ENCODE measurements around the gene CDH24. TPM values are rescaled to one million over a fixed set of nuclear protein-coding genes. Genes with fewer than 3 reads are reported as not detected.

CDH24 gene
- total RNA-seq, 1 experiment from 2014 or later: 9.0 TPM

GRCh38 chr14:23091294-23092225 is 34.2 kb upstream of the CDH24 start:
- intact Hi-C loops (cut with micrococcal nuclease; ENCODE audit: unreplicated experiment): no loop called here
- no TSS peak for BruUV-seq (replicated peaks)
- in situ Hi-C loops (cut with HindIII; ENCODE audit: low pct_unique_long_range_greater_than_20kb, low sequenced_read_pairs): no loop called here
- H3K9me3 ChIP-seq (ENCODE audit: control insufficient read depth, insufficient read depth, low read depth, low read length): no peaks in the 10 kb centered on the region
- ChIA-PET CTCF (interaction anchor here (1.1 kb wide), 1 partner anchor 23 kb away, joined by 4 read pairs; no protein-coding TSS in a partner anchor), POLR2A (no interaction called here)
- peaks cover 50% of the 10 kb centered on the region for H3K36me3 ChIP-seq (ENCODE audit: control insufficient read depth, insufficient read depth, low read length)
- no peak overlapping the region for H3K4me3 ChIP-seq (ENCODE audit: low read depth in 2 of 2, low read length in 2 of 2)
- H3K27me3 ChIP-seq (ENCODE audit: control insufficient read depth, insufficient read depth, low read length): no peaks in the 10 kb centered on the region
- H3K4me1 ChIP-seq (ENCODE audit: control insufficient read depth, insufficient read depth, low read length): peaks cover 6% of the 10 kb centered on the region
- TF ChIP-seq REST (IDR thresholded peaks at IDR 0.05; ENCODE audit: insufficient read depth in 1 of 2, low read depth in 2 of 2, low read length in 1 of 2): no peak
- no peak for TF ChIP-seq CTCF (IDR thresholded peaks at IDR 0.05)
- no peak for TF ChIP-seq TCF7L2 (IDR thresholded peaks at IDR 0.05; ENCODE audit: low read depth, low read length)
- TF ChIP-seq SIN3A (IDR thresholded peaks at IDR 0.05; ENCODE audit: borderline replicate concordance, insufficient read depth, low read depth, low read length): no peak
- TF ChIP-seq POLR2AphosphoS5 (IDR thresholded peaks at IDR 0.05; ENCODE audit: low read depth, low read length): no peak
- H3K27ac ChIP-seq (ENCODE audit: low read length): no peak overlapping the region
- ATAC-seq (no peak), DNase-seq (ENCODE audit: low read depth, low spot score) (no peak)

- no peak for ATAC-seq
- Histone ChIP-seq H3K4me1 (ENCODE audit: control insufficient read depth, insufficient read depth, low read length) (peaks cover 6% of the 10 kb centered on the region; the same call in 1 of the 2 replicates), H3K27ac (ENCODE audit: low read length) (no peak overlapping the region), H3K36me3 (ENCODE audit: control insufficient read depth, insufficient read depth, low read length) (peaks cover 55% of the 10 kb centered on the region), H3K9me3 (ENCODE audit: control insufficient read depth, insufficient read depth, low read depth, low read length) (no peaks in the 10 kb centered on the region), H3K4me3 (ENCODE audit: low read depth in 2 of 2, low read length in 2 of 2) (no peak overlapping the region), H3K27me3 (ENCODE audit: control insufficient read depth, insufficient read depth, low read length) (no peaks in the 10 kb centered on the region)
- no peak for TF ChIP-seq TCF7L2 (IDR thresholded peaks at IDR 0.05; ENCODE audit: low read depth, low read length)
- no peak for TF ChIP-seq SIN3A (IDR thresholded peaks at IDR 0.05; ENCODE audit: borderline replicate concordance, insufficient read depth, low read depth, low read length)
- no peak for TF ChIP-seq REST (IDR thresholded peaks at IDR 0.05; ENCODE audit: insufficient read depth in 1 of 2, low read depth in 2 of 2, low read length in 1 of 2)
- TF ChIP-seq POLR2AphosphoS5 (IDR thresholded peaks at IDR 0.05; ENCODE audit: low read depth, low read length): no peak
- TF ChIP-seq CTCF (IDR thresholded peaks at IDR 0.05): no peak
- in situ Hi-C loops (cut with HindIII; ENCODE audit: low pct_unique_long_range_greater_than_20kb, low sequenced_read_pairs): no loop called here
- no TSS peak for BruUV-seq (replicated peaks)
- CTCF ChIA-PET: no interaction called here
- intact Hi-C loops (cut with micrococcal nuclease; ENCODE audit: unreplicated experiment): no loop called here
- POLR2A ChIA-PET: no interaction called here
- no peak for DNase-seq (ENCODE audit: low read depth, low spot score)
Measured at GRCh38 chr14:23090254-23090636, 32.9 kb upstream of the CDH24 start.
